ENCODE measurements around the gene PRKAR2B.

- TF ChIP-seq POLR2A (IDR thresholded peaks at IDR 0.05; ENCODE audit: low read depth, low read length), result no peak
- TF ChIP-seq POLR2AphosphoS5 (IDR thresholded peaks at IDR 0.05; ENCODE audit: low read depth, low read length), result no peak
- no peak for TF ChIP-seq TAF1 (IDR thresholded peaks at IDR 0.05; ENCODE audit: low read depth, low read length)
- no peak for TF ChIP-seq SPI1 (IDR thresholded peaks at IDR 0.05; ENCODE audit: low read depth, low read length)
- TF ChIP-seq PAX5 (IDR thresholded peaks at IDR 0.05; ENCODE audit: insufficient read depth, low read length, severe bottlenecking), result no peak
Observed at GRCh38 chr7:107079212-107079940, 34.9 kb downstream of the PRKAR2B start.

All from GM12891 (cell line).